Forelimb muscle (tissue), 1 donor: ENCODE results near the gene KIAA1958. TPM values are rescaled to one million over a fixed set of nuclear protein-coding genes. Genes with fewer than 3 reads are reported as not detected.

ENCODE experiments used
- DNase-seq: peaks from one replicate; pipeline ENCODE4 v3.0.0-alpha.2; 2013; ENCODE audit warnings: low read depth
- polyA plus RNA-seq: library from polyadenylated mRNA; unstranded; fragments of 120-200 nt; gene quantifications from one replicate; pipeline ENCODE4 v1.2.1, GENCODE V29; 2013; ENCODE audit not compliant: insufficient read length

The KIAA1958 gene
- polyA plus RNA-seq, 1 donor, result 3.3 TPM

DNA sequence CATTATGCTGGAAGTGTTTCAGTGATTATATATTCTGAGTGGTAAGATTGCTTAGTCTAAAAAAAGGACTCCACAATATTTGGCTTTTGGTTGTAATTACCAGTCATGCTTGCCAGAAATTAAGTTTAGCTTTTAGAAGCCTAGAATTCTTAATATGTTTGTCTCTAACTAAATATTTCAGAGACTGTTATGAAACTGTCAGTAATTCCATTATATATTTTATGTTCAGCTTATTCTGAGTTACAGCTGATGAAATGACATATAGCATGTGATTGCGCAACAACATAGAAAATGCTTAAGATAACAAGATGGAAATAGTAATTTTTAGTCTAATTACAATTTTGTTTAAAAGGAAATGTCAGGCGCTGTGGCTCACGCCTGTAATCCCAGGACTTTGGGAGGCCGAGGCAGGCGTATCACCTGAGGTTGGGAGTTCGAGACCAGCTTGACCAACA lies 44.2 kb downstream of the KIAA1958 start:
- no peak for DNase-seq

DNA sequence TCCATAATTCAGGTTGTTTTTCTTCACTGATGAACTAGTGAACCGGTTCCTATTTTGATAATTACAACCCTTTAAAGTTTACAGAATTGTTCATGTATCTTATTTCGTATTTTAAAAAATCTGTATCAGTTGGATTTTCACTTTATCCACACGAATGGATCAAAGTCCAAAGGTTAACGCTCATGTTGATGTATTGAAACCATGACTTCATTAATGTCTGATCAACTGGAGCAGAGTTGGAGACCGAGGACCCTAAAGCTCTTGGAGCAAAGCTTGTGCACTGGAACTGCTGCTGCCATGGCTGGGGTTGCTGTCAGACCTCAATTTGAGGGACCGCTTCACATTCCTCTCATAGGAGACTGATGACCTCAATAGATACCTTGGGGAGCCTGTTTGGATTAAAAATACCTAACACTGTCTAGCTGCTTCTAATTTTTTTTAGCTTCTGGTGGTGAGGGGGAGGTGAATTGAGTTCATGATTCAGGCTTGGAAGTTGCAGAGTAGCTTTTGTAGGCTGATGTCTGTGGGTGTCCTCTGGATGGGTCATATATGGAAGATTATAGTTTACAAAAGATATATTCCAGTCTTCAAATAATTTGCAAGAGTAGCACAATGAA lies 45.1 kb downstream of the KIAA1958 start:
- DNase-seq, result no peak

DNA sequence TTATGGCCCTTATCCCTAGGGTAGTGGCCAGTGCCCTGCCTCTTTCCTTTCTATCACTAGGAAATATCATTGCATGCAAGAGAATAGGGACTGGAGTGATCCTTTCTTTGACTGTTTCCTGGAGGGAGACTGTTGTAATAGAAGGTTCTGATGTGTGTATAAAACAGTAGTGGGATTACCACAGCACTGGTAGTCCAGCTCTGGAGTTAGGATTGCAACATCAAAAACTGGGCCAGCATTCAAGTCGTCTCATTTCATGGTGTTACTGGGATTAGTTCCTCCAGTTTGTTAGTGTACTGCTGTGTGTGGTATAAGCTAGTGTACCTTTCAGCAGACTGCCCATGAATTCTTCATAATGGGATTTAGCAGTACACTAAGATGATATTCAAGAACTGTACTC lies 45.8 kb downstream of the KIAA1958 start:
- no peak for DNase-seq

DNA sequence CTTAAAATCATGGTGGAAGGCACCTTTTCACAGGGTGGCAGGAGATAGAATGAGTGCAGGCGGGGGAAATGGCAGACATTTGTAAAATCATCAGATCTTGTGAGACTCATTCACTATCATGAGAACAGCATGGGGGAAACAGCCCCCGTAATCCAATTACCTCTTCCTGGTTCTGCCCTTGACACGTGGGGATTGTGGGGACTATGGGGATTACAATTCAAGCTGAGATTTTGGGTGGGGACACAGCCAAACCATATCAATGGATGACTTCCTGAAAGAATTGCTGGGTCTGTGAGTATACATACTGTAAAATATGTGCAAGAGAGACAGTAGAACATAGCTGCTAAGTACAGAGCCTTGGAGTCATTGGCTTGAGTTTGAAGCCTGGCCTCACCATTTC lies 47.0 kb downstream of the KIAA1958 start:
- DNase-seq, result no peak

DNA sequence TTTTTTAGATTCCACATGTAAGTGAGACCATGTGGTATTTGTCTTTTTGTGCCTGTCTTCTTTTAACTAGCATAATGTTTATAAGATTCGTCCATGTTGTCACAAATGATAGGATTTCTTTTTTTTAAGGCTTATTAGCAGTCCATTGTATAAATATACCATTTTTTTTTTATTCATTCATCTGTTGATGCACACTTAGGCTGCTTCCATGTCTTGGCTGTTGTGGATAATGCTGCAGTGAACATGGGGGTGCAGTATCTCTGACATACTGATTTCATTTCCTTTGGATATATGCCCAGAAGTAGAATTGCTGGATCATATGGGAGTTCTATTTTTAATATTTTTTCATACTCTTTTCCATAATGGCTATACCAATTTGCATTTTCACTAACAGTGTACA lies 48.7 kb downstream of the KIAA1958 start:
- peak; percentile 54 for DNase-seq

DNA sequence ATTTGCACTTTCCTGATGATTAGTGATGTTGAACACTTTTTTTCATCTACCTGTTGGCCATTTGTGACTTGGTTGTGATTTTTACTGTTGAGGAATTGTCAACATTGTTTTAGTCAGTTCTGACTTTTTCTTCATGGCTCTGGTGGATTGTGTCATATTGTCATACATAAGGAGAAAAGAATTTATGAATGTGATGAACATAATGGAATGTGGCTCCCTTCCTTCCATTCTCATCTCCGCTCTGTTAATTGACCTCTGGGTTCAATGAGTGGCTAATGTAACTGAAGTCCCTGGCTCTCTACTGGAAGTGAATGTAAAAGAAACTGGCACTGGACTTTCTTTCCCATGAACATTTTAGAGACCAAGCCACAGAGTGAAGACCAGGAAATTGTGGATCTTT lies 49.2 kb downstream of the KIAA1958 start:
- DNase-seq, result no peak

DNA sequence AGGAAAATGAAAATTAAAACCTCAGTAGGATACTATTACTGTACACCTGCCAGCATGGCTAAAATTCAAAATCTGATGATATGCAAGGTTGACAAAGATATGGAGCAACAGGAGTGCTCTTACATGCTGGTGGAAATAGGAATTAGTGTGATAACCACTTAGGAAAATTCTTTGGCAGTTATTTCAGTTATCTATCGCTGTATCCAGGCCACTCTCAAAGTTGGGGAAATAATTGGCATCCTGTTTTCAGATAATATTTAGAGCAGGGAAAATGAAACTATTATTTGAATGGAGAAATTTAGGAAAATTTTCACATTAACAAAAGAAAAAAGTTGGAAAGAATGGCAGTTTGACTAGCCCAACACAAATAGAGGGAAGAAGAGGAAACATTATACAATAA lies 50.9 kb downstream of the KIAA1958 start:
- DNase-seq, result no peak

DNA sequence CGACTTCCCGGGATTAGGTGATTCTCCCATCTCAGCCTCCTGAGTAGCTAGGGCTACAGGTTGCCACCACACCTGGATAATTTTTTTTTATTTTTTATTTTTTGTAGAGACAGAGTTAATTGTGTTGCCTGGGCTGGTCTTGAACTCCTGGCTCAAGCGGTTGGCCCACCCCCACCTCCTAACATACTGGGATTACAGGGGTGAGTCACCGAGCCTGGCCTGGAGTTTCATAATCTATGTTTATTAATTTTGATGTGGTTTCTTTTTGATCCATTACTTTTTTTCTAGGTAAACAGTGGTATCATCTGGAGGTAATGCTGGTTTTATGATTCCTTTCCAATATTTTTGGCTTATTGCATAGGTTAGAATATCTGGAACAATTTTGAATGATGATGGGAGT lies 54.2 kb downstream of the KIAA1958 start:
- DNase-seq, result no peak

DNA sequence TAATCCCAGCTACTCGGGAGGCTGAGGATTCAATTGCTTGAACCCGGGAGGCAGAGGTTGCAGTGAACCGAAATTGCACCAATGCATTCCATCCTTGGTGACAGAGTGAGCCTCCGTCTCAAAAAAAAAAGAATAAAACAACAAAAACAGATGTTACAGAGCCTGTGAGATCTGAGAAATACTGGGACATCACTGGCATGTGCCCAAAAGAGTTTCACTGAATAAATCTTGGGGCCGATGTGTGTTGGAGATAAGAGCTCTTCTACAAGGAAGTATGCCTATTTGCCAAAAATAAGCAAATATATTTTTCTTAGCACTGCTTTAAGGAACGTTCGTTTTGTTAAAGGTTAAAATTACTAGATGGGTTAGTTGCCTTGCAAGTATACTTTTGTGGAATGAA lies 55.1 kb downstream of the KIAA1958 start:
- DNase-seq, result no peak

DNA sequence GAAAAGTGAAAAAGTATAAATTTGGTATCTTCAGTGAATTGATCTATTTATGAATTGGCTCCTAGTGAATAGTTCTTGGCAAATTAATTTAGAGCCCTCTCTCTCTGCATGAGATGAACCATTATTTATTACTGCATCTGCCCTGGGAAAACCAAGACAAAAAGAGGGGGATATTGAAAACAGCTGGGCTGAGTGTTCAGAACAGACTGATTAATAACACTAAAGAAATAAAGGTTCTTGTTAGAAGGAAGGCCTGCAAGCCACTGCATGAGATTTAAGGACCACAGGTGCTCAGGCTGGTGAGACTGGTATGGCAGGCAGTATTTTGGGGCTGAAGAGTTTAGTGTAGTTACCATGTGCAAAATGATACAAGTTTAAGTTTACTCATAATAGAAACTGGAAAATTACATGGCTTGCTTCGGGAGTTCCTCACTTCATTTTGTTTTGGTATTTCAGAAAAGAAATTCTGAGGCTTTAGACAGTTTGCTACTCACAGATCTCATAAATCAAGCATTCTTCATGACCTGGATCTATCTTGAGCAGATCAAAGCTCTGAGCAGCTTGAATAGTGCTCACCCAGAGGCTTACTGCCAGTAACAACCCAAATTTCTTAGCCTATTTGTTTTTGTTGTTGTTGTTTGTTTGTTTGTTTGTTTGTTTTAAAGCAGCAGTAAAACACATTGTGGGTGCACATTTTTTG lies 56.1 kb downstream of the KIAA1958 start:
- DNase-seq, result no peak

DNA sequence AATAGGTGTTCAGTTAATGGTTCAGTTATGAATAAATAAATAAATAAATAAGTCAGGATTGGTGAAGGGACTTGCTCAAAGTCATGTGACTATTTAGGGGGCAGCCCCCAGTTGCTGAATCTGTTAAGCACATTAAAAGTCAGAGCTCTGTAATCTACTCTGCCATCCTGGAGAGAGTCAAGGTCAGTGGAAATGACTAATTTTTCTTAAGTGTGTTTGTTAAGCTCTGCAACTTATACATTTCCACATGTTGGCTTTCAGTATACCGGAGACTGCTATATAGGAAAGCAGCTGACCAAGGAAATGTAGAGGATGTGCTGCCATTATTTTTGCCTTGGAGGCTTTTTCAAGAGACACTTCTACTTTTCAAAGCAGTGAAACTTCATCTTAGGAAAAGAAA lies 57.9 kb downstream of the KIAA1958 start:
- no peak for DNase-seq

DNA sequence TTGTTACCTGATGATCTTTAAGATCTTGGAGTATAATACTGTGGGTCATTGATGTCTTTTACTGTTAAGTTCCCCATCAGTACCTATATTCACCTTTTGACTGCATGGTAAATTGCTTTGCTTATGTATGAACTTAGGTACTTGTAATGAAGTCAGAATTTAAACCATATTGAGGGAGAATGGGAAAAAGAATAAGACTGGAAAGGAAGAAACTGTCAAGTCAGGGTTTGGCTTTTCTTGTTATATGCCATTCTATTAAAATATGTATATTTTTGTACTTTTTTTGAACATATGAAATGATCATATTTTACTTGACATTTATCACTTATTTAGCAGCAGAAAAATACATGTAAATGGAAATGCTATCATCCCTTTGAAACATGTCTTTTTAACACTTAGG lies 58.6 kb downstream of the KIAA1958 start:
- DNase-seq, result no peak

DNA sequence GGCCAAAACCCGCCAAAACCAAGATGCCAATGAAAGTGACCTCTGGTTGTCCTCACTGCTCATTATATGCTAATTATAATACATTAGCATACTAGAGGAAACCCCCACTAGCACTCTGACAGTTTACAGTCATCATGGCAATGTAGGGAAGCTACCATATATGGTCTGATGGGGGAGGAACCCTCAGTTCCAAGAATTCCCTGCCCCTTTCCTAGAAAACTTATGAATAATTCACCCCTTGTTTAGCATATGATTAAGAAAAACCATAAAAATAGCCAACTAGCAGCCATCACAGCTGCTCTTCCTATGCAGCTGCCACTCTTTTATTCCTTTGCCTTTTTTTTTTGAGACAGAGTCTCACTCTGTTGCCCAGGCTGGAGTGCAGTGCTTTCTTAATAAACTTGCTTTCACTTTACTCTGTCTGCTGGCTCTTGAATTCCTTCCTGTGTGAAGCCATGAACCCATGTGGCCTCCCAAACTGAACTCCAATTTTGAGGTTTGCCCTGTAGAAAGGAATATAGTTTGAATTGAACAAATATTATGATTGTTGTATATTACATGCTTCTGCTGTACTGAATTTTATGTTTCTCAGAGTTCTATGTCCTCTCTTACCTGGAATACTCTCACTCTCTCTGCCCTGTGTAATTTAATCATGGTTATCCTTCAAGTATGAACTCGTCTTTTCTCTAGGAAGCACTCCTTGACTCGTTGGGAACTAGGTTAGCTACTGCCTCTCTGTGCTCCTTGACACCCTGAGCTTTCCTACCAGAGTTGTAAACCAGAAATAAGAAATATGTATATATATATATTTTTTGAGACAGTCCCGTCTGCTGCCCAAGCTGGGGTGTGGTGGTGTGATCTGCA lies 59.8 kb downstream of the KIAA1958 start:
- DNase-seq, result no peak

DNA sequence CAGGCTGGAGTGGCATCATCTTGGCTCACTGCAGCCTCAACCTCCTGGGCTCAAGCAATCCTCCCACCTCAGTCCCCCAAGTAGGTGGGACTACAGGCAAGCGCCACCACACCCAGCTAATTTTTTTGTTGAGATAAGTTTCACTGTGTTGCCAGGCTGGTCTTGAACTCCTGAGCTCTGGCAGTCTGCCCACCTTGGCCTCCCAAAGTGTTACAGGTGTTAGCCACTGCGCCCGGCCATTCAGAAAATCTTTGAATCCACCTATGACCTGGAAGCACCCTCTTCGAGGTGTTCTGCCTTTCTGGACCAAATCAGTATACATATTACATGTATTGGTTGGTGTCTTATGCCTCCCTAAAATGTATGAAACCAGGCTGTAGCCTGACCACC lies 61.4 kb downstream of the KIAA1958 start:
- DNase-seq, result no peak

DNA sequence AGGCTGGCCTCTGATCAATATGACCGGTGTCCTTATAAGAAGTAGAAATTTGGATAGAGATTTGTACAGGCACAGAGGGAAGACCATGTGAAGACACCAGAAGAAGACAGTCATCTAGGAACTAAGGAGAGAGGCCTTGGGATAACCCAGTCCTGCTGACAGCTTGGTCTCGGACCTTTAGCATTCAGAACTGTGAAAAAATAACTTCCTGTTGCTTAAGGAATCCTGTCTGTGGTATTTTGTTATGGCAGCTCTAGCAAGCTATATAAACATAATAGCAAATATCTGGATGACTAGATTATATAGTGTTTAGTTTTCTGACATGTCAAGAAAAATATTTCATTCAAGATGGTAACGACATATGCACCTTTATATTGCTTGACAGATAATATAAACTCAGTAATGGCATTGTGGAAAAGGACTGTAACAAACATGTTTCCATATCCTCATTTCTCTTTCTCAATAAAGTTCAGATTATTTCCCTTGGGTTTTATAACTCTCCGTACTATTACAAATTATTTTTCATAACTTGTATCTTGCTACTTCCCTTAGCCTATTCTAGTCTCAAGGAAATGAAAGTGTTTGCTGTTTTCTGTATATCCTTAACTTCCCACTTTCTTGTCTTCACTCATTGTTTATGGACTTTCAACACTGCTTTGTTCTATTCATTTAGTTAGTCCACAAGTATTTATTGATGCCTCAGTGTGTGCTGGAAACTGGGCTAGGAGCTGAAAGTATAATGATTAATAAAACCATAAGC lies 62.4 kb downstream of the KIAA1958 start:
- no peak for DNase-seq

DNA sequence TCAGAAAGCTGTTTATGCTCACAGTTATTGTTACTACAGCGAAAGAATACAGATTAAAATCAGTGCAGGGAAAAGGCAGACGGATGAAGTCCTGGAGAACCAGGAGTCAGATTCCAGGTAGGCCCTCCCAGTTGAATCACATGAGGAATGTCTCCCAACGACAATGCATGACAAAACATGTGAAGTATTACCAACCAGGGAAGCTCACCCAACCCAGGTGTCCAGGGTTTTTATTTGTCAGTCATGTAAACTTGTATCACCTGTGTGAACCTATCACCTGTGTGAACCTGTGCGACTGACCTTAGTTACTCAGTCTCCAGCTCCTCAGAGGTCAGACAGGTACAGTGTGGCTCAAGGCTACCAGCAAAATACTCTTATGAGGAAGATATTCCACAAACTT lies 63.9 kb downstream of the KIAA1958 start:
- DNase-seq, result no peak

DNA sequence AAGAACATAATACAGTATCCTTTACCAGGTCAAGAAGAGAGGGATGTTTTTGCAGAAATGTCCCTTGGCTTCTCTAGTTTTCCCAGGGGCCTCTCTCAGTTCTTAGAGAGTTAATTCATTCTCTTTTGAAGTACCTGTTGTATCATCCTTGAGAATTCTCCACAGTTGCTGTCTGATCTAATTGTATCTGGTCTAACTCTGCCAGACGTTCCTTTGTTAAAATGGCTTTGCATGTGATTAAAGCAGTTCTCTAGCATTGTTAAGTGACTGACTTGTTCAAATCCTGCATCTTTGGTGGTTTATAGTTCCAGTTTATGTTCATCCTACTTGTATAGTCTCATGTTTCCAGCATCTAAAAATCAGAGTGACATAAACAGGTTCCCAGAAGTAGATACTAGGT lies 65.0 kb downstream of the KIAA1958 start:
- DNase-seq, result no peak

DNA sequence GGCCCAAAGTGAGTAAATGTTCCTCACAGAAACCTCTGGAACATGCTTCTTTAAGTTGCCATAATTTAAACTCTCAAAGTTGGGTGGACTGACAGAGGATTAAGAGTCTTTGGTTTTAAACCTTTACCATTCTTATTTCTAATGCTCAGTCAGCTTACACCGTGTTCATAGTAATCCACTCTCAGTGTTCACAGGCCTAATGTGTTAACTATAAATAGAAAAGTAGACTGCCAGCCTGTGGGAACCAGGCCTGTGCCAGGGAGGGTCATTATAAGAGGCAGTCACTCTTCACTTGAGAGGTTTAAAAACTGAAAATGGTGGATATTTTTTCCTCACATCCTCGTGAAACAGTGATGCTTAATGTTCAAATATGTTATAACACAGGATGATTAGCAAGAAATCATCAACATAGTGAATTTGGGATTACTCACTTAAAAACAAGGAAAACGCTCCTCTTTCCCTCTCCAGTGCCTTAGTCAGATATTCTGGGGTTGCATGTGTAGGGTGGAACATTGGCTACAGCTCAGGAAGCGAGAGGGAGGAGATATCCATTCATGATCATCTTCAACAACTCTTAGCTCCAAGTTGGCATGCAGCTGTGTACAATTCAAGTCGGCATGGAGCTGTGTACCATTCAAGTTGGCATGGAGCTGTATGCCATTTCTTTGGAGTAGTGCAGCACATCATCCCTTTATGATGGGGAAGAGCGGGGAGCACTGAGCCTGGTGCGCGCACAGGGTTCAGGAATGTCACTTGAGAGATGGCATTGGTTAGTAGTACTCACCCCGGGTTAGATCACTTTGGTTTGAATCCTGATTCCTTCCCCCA lies 65.8 kb downstream of the KIAA1958 start:
- DNase-seq, result no peak

DNA sequence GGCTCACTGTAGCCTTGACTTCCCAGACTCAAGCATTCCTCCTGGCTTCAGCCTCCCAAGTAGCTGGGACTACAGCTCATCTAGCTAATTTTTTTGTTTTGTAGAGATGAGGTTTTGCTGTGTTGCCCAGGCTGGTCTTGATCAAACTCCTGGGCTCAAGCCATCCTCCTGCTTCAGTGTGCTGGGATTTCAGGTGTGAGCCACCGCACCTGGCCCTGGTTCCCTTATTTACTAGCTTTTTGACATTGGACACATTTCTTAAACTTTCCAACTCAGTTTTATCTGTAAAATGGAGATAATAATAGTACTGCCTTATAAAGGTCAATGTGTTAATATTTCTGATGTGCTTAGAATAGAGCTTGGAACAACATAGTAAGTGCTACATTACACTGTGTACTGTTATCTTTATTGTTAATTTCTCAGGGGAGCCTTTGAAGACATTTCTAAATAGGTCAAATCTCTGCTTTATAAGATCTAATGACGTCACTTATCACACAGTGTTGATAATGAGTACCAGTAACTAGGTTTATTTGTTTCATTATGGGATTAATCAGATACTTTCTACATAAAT lies 66.7 kb downstream of the KIAA1958 start:
- DNase-seq, result no peak

DNA sequence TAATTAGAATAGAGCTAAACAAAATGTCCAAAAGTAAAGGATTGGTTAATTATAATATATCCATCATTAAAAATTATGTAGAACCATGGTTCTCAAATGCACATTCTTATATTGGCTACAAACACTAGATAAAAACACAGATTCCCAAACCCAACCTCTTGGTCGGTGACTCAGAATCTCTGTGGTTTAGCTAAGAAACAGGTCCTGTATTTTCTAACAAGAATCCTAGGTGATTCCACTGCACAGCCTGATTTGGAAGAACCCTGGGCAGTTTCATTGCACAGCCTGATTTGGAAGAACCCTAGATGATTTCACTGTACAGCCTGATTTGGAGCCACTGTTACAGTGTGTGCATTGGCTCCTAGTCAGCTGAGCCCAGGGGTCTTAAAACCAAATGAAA lies 67.9 kb downstream of the KIAA1958 start:
- no peak for DNase-seq
